Karpas-422 (cell line): ENCODE measurements around the gene CBX6. TPM values are rescaled to one million over a fixed set of nuclear protein-coding genes. Genes with fewer than 3 reads are reported as not detected.

Source experiments
- DNase-seq: peaks from one replicate; pipeline ENCODE4 v3.0.0-alpha.2; 2015
- H2AFZ ChIP-seq: fragments of 200-600 bp; sonication (generic); 2 replicates; pipeline ENCODE4 v1.6.1; 2014; ENCODE audit warnings: antibody characterized with exemption, low read length, mixed read lengths
- H3K27ac ChIP-seq: fragments of 200-600 bp; sonication (generic); 2 replicates; pipeline ENCODE4 v1.5.1; 2014; ENCODE audit warnings: mild to moderate bottlenecking, low read length, moderate library complexity
- H3K27me3 ChIP-seq: fragments of 200-600 bp; sonication (generic); 2 replicates; pipeline ENCODE4 v1.6.1; 2014; ENCODE audit warnings: low read length, mixed read lengths
- H3K36me3 ChIP-seq: fragments of 200-600 bp; sonication (generic); 2 replicates; pipeline ENCODE4 v1.6.1; 2014; ENCODE audit warnings: low read length, mixed read lengths; ENCODE audit not compliant: insufficient read depth
- H3K4me1 ChIP-seq: fragments of 200-600 bp; sonication (generic); 2 replicates; pipeline ENCODE4 v1.6.1; 2014; ENCODE audit warnings: mild to moderate bottlenecking, low read length, mixed read lengths
- H3K4me2 ChIP-seq: fragments of 200-600 bp; sonication (generic); 2 replicates; pipeline ENCODE4 v1.6.1; 2014; ENCODE audit warnings: low read length, low read depth, mild to moderate bottlenecking; ENCODE audit not compliant: poor library complexity, severe bottlenecking
- H3K4me3 ChIP-seq: fragments of 200-600 bp; sonication (generic); 2 replicates; pipeline ENCODE4 v1.5.1; 2014; ENCODE audit warnings: mild to moderate bottlenecking, antibody characterized with exemption, low read length, mixed read lengths
- H3K79me2 ChIP-seq: fragments of 200-600 bp; sonication (generic); 2 replicates; pipeline ENCODE4 v1.6.1; 2014; ENCODE audit warnings: mild to moderate bottlenecking, low read length, mixed read lengths
- H3K9ac ChIP-seq: fragments of 200-600 bp; sonication (generic); 2 replicates; pipeline ENCODE4 v1.6.0; 2014; ENCODE audit warnings: low read length
- H3K9me2 ChIP-seq: fragments of 200-600 bp; sonication (generic), shearing (Covaris generic); replicated peaks from 2 replicates; pipeline ENCODE4 v1.6.0; 2014; ENCODE audit warnings: mild to moderate bottlenecking, low read length, moderate library complexity; ENCODE audit not compliant: insufficient read depth
- H3K9me3 ChIP-seq: fragments of 300-700, 200-600 bp; sonication (generic); 2 replicates; pipeline ENCODE4 v1.6.1; 2014; ENCODE audit warnings: low read length, mixed read lengths
- H4K20me1 ChIP-seq: fragments of 200-600 bp; sonication (generic); 2 replicates; pipeline ENCODE4 v1.6.1; 2014; ENCODE audit warnings: mild to moderate bottlenecking, antibody characterized with exemption, low read length, low read depth; ENCODE audit not compliant: insufficient read depth
- total RNA-seq: library from RNA; depleted of rRNA; stranded (reverse); fragments of >200 nt; shearing (Covaris generic); gene quantifications from 2 replicates; pipeline ENCODE4 v1.2.3, GENCODE V29; 2014; ENCODE audit warnings: low replicate concordance; rRNA removed

CBX6 gene
- total RNA-seq, 1 experiment from 2014 or later, result 30.5 TPM

- H3K4me1 ChIP-seq, result no peaks in the 10 kb centered on the region
- no peaks in the 10 kb centered on the region for H3K27me3 ChIP-seq
- H3K9ac ChIP-seq, result no peak overlapping the region
- peaks cover 3% of the 10 kb centered on the region; the same call in 1 of the 2 replicates for H4K20me1 ChIP-seq
- no peak overlapping the region for H3K4me2 ChIP-seq
- no peaks in the 10 kb centered on the region for H3K9me3 ChIP-seq
- H3K36me3 ChIP-seq, result no peaks in the 10 kb centered on the region
- H3K27ac ChIP-seq, result no peak overlapping the region
- DNase-seq, result no peak
- H2AFZ ChIP-seq, result no peak overlapping the region
- no peaks in the 10 kb centered on the region for H3K79me2 ChIP-seq
- H3K4me3 ChIP-seq, result no peak overlapping the region
- no peaks in the 10 kb centered on the region for H3K9me2 ChIP-seq
Observed at GRCh38 chr22:38823076-38823475, 48.9 kb downstream of the CBX6 start.

- Histone ChIP-seq H3K36me3 (no peaks in the 10 kb centered on the region), H3K27ac (no peak overlapping the region), H3K4me2 (no peak overlapping the region), H3K9me3 (no peaks in the 10 kb centered on the region), H2AFZ (no peak overlapping the region), H3K27me3 (no peaks in the 10 kb centered on the region), H3K4me1 (no peaks in the 10 kb centered on the region), H4K20me1 (peaks cover 1% of the 10 kb centered on the region; the same call in 1 of the 2 replicates), H3K9me2 (no peaks in the 10 kb centered on the region), H3K79me2 (no peaks in the 10 kb centered on the region), H3K9ac (no peak overlapping the region), H3K4me3 (no peak overlapping the region)
- no peak for DNase-seq
Observed at GRCh38 chr22:38820020-38820419, 52.0 kb downstream of the CBX6 start.

GRCh38 chr22:38819387-38819940, 52.6 kb downstream of the CBX6 start:
- no peak for DNase-seq
- H3K4me1 ChIP-seq, result no peaks in the 10 kb centered on the region
- H2AFZ ChIP-seq, result no peak overlapping the region
- H3K9me3 ChIP-seq, result no peaks in the 10 kb centered on the region
- H3K4me2 ChIP-seq, result no peak overlapping the region
- H3K9ac ChIP-seq, result no peak overlapping the region
- H3K36me3 ChIP-seq, result no peaks in the 10 kb centered on the region
- H3K79me2 ChIP-seq, result no peaks in the 10 kb centered on the region
- no peak overlapping the region for H3K4me3 ChIP-seq
- H3K27ac ChIP-seq, result no peak overlapping the region
- no peaks in the 10 kb centered on the region for H3K27me3 ChIP-seq
- H3K9me2 ChIP-seq, result no peaks in the 10 kb centered on the region
- H4K20me1 ChIP-seq, result no peaks in the 10 kb centered on the region

GRCh38 chr22:38817196-38817595, 54.8 kb downstream of the CBX6 start:
- Histone ChIP-seq H2AFZ (no peak overlapping the region), H3K9ac (no peak overlapping the region), H3K9me2 (no peaks in the 10 kb centered on the region), H3K4me2 (no peak overlapping the region), H3K27me3 (no peaks in the 10 kb centered on the region), H3K27ac (no peak overlapping the region), H3K9me3 (no peaks in the 10 kb centered on the region), H3K79me2 (no peaks in the 10 kb centered on the region), H3K4me1 (no peaks in the 10 kb centered on the region), H4K20me1 (no peaks in the 10 kb centered on the region), H3K36me3 (no peaks in the 10 kb centered on the region), H3K4me3 (no peak overlapping the region)
- DNase-seq, result no peak

GRCh38 chr22:38815842-38816241, 56.2 kb downstream of the CBX6 start:
- DNase-seq, result no peak
- H3K4me2 ChIP-seq, result no peak overlapping the region
- no peaks in the 10 kb centered on the region for H3K36me3 ChIP-seq
- H3K9me2 ChIP-seq, result no peaks in the 10 kb centered on the region
- no peaks in the 10 kb centered on the region; the same call in 1 of the 2 replicates for H3K27me3 ChIP-seq
- H3K79me2 ChIP-seq, result no peaks in the 10 kb centered on the region
- H2AFZ ChIP-seq, result no peak overlapping the region
- no peaks in the 10 kb centered on the region for H3K4me1 ChIP-seq
- no peak overlapping the region for H3K27ac ChIP-seq
- H3K9ac ChIP-seq, result no peak overlapping the region
- no peaks in the 10 kb centered on the region for H3K9me3 ChIP-seq
- H3K4me3 ChIP-seq, result no peak overlapping the region
- no peaks in the 10 kb centered on the region for H4K20me1 ChIP-seq

Other genes with a start within 250 kb of the CBX6 start
- 3.7 and 14.4 TPM in 2 replicates for gene FAM227A, start 215.8 kb downstream of the CBX6 start, total RNA-seq
- gene CBY1, start 215.6 kb downstream of the CBX6 start, total RNA-seq, result 11.1 and 13.2 TPM in 2 replicates
- 57.8 and 74.1 TPM in 2 replicates for gene TOMM22, start 190.3 kb downstream of the CBX6 start, total RNA-seq
- gene JOSD1, start 171.3 kb downstream of the CBX6 start, total RNA-seq, result 50.5 and 64.1 TPM in 2 replicates
- 47.6 and 53.4 TPM in 2 replicates for gene GTPBP1, start 166.3 kb downstream of the CBX6 start, total RNA-seq
- gene SUN2, start 116.2 kb downstream of the CBX6 start, total RNA-seq, result 23.3 and 44.9 TPM in 2 replicates
- gene DNAL4, start 78.1 kb downstream of the CBX6 start, total RNA-seq, result 3.2 and 8.8 TPM in 2 replicates
- not detected in 2 replicates for gene NPTXR, start 28.2 kb downstream of the CBX6 start, total RNA-seq
- not detected in 2 replicates for gene APOBEC3A, start 85.4 kb upstream of the CBX6 start, total RNA-seq
- not detected in 2 replicates for gene APOBEC3B, start 110.1 kb upstream of the CBX6 start, total RNA-seq
- gene APOBEC3C, start 142.0 kb upstream of the CBX6 start, total RNA-seq, result 6.2 TPM in 2 replicates
- 2.1 and 4.3 TPM in 2 replicates for gene APOBEC3D, start 148.9 kb upstream of the CBX6 start, total RNA-seq
- 0.93 and 2.6 TPM in 2 replicates for gene APOBEC3F, start 168.6 kb upstream of the CBX6 start, total RNA-seq
- 6.0 and 6.5 TPM in 2 replicates for gene APOBEC3G, start 205.1 kb upstream of the CBX6 start, total RNA-seq
- not detected in 2 replicates for gene APOBEC3H, start 225.0 kb upstream of the CBX6 start, total RNA-seq